Measurements from ENCODE around the gene PRICKLE4.
"Not testable (repeated sequence)": the region's sequence is repeated elsewhere in the genome, so short reads cannot be mapped to it uniquely, and the experiment has no call there.

PRICKLE4 gene

DNA sequence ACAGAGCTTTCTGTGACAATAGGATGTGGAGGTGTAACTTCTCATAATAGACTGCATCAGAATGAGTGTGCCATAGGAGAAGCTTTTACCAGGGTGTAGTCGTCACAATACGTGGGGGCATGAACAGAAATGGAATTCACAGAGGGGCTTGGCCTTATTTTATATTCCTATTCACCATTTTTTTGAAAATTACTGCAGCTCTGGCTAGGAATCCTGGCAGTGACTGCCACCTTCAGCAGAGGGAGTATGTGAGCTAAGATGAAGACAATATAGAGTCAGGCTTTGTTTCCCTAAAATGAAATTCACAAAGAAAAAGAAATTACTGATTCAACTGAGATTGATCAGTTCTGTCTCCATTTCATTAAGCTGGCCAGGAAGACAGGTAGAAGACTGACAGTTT lies 20.8 kb downstream of the PRICKLE4 start:
- DNase-seq, result no peak

DNA sequence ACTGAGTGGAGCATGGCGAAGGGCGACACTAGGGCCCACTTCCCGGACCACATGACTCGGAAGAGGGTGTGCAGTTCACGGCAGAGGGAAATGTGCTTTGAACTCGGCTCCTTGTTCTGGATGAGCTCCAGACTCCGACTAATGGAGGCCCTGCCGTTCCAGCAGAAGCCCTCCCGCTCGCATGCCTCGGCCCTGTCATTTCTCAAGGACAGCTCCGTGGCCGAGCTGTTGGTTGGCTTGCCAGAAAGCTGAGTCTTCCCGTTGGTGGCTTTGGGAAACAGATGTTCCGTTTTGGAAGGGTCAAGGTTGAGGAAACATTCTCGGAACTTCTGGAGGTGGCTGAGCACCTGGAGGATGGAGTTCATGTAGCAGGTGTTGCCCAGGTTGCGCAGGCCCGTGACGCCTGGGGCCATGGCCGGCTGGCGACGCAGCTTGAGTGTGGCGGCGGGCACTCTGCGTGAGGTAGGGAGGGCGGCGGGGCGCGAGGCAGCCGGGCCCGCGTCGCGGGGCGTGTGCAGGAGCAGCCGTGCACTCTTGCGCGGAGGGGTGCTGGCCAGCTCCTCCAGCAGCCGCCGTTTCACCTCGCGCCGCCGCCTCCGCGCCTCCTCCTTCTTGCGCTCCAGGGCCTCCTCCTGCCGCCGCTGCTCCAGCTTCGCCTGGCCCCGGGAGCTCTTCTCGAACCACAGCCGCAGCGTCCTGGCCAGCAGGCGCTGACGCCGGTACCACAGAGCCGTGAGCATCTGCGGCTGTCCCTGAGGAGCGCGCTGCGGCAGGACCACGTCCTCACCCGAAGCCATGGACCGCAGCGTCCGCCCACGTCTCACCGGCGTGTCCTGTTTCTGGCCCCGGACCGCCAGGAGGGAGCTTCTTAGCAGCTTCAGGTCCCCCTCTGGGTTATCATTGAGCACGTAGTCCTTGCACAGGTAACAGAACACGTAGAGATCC lies 25.5 kb downstream of the PRICKLE4 start:
- DNase-seq, result no peak

DNA sequence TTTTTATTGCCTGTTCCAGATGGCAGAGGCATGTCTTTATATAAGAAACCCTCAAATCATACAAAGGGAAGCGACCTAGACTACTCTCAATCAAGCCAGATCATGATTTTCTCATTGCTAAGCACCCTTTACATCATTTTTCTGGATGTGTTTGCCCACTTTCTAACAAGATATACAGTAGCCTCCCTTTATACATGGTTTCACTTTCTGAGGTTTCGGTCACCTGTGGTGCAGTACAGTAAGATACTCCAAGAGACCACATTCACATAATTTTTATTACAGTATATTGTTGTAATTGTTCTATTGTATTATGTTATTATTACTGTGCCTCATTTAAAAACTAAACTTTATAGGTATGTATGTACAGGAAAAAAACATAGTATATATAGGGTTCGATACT lies 30.5 kb downstream of the PRICKLE4 start:
- no peak for DNase-seq

DNA sequence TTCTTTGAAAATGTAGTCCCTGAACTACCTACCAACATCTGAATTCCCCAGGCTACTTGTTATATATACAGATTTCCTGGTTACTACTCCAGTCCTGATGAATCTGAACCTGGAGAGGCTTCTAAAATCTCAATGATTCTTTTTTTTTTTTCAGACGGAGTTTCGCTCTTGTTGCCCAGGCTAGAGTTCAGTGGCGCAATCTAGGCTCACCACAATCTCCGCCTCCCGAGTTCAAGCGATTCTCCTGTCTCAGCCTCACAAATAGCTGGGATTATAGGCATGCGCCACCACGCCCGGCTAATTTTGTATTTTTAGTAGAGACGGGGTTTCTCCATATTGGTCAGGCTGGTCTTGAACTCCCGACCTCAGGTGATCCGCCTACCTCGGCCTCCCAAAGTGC lies 31.4 kb downstream of the PRICKLE4 start:
- not testable (repeated sequence) for DNase-seq

DNA sequence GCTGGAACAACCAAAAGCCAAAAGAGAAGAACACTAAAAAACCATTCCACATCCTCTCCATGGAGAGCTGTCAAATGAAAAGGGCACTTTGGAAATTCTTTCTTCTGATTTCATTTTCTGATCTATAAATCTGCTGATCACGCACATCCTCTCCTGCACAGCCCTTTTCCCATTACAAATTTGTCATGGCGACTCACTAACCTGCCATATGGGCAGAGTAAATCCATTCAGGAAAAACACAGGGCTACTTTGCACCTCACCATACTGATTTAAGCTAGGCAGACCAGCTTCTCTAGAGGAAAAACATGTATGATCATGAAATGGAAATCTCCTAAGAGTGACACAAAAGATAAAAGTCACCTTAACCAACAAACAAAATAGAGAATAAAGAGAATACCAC lies 32.9 kb downstream of the PRICKLE4 start:
- DNase-seq, result no peak

DNA sequence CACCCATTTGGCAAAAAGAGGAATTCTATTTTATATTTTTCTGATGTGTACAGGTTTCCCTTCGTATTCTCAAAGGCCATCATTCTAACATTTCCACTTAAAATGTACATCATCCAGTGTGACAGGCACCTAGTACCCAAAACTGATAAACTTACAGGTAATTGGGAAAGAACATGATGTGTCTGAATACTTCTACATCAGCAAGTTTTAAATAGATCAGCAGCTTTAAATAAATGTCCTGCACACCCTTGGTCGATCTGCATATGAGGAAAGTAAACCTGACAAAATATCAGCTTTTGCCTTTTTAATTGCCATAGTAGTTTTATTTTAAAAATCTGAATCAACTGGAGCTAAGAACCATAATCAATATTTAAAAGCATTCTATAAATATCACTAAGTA lies 33.4 kb downstream of the PRICKLE4 start:
- no peak for DNase-seq

DNA sequence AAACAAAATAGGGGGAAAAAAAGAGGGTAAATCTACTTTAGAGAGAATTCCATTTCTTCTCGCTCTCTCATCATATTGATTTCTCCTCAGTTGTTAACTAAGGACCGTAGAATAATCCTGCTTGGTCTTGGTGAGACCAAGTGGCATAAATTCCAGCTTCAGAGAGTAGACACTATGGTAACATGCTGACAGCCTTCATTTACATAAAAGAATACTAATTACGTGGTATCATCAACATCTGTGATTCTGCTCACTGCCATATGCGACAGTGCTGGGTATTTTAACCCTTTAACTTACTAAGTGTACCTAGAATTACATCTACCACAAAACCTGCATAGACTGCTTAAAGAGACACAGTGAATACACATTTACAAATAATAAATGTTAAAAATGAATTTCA lies 34.0 kb downstream of the PRICKLE4 start:
- DNase-seq, result no peak

DNA sequence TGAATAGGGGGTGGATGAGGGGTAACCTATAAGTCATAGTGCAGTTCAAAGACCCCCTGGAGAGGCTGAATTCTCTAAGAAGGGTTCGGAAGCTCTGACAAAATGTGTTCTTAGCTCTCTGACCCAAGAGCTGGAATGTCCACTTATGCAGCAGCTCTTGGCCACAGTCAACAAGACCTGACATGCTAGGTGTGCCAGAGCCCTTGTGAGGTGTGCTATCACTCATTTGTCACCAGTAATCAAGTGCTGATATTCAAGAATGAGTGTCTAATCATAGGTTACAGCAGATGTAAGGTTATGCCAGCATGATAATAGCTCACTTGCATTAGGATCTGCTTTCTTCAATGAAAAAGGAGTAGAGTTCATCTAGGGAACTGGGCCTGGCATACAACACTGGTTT lies 35.0 kb downstream of the PRICKLE4 start:
- no peak for DNase-seq

DNA sequence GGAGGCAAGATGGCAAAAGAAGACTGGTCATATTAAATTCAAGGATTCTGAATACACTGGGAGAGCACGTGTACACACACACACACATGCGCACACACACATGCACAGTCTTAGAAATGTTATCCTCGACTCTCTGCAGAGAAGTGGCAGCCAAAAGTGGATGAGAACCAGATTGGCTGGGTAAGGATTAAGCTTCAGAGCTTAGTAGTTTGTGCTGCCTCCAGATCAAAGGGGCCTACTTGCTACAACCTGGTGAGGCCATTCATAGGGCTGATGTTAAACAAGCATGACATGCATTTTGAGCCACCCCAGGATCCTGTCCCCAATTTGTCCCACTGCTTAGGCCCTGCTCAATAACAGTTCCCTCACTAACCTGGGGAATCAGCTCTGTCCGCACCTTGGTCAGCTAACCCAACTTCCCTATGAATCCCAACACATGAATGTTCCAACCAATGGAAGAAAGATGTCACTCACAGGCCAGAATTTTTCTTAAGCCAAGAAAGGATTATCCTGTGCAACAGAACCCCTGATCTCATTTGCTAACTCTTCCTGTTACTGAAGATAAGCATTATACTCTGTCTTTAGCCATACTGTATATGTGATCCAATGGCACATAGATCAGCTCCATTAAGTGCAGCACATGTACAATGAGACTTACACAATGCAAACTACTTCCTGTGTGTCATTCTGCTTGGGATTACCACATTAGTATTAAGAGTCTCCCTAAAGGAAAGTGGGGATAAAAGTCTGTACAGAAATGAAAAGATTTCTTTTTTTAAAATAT lies 37.9 kb downstream of the PRICKLE4 start:
- no peak for DNase-seq

DNA sequence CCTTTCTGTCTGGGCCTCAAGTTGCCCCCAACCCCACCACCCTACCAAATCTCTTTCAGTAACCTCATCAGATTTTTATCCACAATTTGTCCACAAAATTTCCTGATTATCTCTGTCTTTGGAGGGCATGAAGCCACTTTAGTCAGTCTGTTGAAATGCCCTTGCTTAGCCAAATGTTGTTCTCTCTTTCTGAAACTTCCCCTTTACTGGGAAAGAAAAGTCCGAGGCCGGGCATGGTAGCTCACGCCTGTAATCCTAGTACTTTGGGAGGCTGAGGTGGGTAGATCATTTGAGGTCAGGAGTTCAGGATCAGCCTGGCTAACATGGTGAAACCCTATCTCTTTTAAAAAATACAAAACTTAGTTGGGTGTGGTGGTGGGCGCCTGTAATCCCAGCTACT lies 40.7 kb downstream of the PRICKLE4 start:
- no peak for DNase-seq

DNA sequence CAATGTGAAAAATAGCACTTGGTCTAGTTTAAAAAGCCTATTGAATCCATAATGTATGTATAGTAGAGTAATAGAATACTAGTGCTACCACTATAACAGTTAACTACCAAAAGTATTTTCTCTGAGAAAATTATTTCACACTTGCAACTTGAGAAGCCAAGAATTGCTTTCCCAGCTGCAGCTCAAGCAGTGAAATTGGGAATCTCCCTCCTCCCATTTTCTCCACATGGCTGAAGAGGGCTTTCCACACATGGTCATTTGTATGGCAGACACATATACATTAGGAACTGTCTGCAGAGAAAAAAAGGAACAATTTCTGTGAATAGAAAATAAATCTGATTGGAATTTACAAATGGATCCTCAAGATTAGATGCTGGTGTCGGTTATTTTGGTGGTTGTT lies 41.4 kb downstream of the PRICKLE4 start:
- no peak for DNase-seq

DNA sequence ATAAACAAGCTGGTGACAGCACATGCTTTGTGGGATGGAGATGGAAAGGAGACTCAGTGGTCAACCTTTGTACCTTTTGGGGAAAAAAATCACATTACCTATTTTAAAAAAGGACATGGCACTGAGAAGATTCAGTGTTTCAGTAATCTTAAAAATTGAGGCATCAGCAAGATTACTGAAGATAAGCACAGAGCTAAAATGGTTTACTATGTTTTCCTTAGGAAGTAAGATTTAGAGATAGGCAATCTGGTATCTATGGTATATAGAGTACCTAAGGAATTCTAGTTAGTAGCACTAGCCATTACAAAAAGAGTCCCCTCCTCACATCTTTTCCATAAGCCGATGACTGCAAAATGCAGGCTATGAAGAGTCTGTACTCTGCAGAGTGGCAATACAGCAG lies 42.6 kb downstream of the PRICKLE4 start:
- no peak for DNase-seq

DNA sequence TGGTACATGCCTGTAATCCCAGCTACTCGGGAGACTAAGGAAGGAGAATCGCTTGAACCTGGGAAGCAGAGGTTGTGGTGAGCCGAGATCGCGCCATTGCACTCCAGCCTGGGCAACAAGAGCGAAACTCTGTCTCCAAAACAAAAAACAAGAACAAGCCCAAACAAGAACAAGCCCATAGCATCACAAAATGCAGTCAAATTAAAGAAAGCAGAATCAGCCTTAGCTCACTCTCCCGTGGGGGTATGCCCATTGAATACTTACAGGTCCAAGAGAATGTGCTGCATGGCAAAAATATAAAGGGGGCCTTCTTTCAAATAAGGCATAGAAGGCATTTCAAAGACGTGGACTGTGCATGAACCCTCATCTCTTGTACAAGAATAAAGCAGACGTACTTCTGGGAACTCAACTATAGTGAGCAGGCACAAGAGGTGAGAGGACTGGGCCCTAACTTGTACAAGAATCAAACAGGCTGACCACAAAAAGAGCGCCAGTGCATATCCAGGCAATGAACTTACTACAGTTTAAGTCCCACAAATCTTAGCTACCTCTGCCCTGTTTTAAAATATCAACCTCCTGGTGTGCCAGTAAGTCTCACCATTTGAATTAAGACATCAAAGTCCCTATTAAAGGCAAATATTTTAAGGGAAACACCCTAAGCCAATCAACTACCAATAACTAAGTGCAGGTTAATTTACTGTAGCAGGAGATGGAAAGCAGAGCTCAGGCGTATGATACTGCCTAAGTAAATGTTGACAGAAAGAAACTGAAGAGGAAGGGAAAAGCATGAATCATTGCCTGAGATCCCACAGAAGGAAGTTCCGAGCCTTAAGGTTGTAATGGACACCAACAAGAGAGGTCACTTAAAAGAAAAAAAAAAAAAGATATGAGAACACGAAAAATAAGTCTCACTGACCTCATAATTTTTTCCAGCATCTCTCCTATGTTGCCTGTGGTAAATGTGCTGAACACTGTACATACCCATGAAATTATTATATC lies 44.3 kb downstream of the PRICKLE4 start:
- no peak for DNase-seq

DNA sequence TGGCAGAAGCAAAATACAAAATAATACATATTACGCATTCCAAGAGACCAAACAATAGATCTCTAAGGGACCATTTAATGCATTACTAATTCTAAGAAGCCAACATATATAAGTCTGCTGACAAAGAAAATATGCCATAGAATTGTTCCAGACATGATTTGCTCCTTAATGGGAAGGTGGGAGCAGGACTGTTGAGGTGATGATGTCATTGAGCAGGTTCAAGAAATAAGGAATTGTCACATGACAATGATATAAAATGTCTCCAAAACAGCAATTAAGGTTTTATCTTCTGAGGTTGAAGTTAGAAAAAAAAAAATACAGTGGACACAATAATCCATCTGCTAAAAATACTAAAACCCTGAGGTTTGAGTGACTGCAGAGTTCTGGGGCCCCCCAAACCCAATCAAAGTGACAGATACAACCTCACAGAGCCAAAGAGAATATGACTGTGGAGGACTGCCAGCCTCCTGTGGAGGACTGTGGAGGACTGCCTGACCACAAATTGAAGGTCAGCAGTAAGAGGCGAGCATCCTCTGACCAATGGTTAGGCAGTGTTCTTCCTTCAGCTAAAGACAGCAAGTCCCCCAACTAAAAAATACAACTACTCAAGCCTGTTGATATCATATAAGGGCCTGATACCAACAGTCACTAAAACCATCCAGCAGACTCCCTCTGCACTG lies 45.9 kb downstream of the PRICKLE4 start:
- DNase-seq, result no peak

DNA sequence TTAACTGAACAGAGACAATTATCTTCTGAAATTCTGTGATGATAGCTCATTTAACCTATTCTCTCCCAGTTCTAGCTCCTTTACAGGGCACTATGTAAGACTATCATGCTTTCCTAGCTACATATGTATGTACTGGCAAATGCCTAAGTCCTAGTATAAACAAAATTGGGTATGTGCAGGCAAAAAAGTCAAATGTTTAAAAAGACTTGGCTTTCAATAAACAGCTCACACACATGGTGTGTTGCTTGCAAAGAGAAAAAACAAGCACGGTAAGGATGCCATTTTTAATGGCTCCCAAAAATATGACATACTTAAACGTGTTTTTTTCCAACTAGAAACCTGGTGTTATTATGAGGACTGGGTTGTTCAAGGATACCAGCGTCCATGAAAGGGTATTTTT lies 51.7 kb downstream of the PRICKLE4 start:
- DNase-seq, result no peak

DNA sequence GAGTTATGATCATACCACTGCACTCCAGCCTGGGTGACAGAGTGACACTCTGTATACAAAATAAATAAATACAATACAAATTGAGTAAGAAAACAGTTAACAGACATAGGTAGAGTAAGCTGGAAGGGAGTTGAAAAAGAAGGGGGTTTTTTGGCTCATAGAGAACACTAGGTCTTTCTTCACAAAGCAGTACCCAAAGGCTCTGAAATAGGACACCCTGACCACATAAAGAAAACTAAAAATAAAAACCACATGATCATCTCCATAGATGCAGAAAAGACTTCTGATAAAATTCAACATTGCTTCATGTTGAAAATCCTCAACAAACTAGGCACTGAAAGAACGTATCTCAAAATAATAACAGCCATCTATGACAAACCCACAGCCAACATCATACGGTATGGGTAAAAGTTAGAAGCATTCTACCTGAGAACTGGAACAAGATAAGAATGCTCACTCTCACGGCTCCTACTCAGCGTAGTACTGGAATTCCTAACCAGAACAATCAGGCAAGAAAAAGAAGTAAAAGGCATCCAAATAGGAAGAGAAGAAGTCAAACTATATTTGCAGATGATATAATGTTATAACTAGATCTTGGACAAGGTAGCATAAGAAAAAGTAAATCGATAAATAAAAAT lies 55.6 kb downstream of the PRICKLE4 start:
- DNase-seq, result no peak

DNA sequence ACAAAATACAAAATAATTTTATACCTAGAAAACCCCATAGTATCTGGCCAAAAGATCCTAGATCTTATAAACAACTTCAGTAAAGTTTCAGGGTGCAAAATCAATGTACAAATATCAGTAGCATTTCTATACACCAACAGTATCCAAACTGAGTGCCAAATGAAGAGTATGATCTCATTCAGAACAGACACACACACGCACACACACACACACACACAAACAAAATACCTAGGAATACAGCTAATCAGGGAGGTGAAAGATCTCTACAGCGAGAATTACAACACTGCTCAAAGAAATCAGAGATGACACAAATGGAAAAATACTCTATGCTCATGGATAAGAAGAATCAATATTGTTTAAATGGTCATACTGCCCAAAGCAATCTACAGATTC lies 56.1 kb downstream of the PRICKLE4 start:
- no peak for DNase-seq
